H1 (cell line): ENCODE measurements around the gene CENPP. TPM values are rescaled to one million over a fixed set of nuclear protein-coding genes. Genes with fewer than 3 reads are reported as not detected.

ENCODE experiments used
- CTCF ChIA-PET: fragments of 300-600 bp; sonication (Branson Sonifier 250); formaldehyde crosslinking; loops from one replicate; lab custom pipeline; 2021; ENCODE audit not compliant: partially characterized antibody; lab: Charles Lee
- POLR2A ChIA-PET: fragments of 300-600 bp; sonication (Branson Sonifier 250); formaldehyde crosslinking; loops from one replicate; lab custom pipeline; 2021; ENCODE audit warnings: inconsistent platforms; ENCODE audit not compliant: partially characterized antibody; lab: Charles Lee
- DNase-seq, 2 experiments: peaks; one replicate each; pipeline versions ENCODE4 v3.0.0 to v3.0.0-alpha.2; 2010 to 2022; ENCODE audit warnings: low spot score in 2 of 2, low read depth in 1 of 2, mixed read lengths in 1 of 2
- FAIRE-seq: peaks from 2 replicates; lab custom pipeline; 2011; peaks lifted over from hg19 to GRCh38; lab: Jason Lieb, UNC
- H2AFZ ChIP-seq: 2 replicates; pipeline ENCODE4 v1.8.1; 2012; ENCODE audit warnings: low read length, inconsistent platforms
- H2AK5ac ChIP-seq: 2 replicates; pipeline ENCODE4 v1.6.1; 2013; ENCODE audit warnings: low read depth, low read length
- H2BK120ac ChIP-seq: replicated peaks from 2 replicates; pipeline ENCODE3; 2013; ENCODE audit warnings: low read depth, low read length, inconsistent platforms
- H2BK12ac ChIP-seq: 2 replicates; pipeline ENCODE4 v1.6.1; 2013; ENCODE audit warnings: low read depth, low read length
- H2BK15ac ChIP-seq: 2 replicates; pipeline ENCODE4 v1.6.1; 2013; ENCODE audit warnings: low read length
- H2BK20ac ChIP-seq: 2 replicates; pipeline ENCODE4 v1.6.1; 2013; ENCODE audit warnings: low read length
- H2BK5ac ChIP-seq: 2 replicates; pipeline ENCODE4 v1.6.1; 2013; ENCODE audit warnings: low read depth, low read length
- H3K14ac ChIP-seq: 2 replicates; pipeline ENCODE4 v1.6.1; 2013; ENCODE audit warnings: inconsistent platforms; ENCODE audit not compliant: insufficient read length
- H3K18ac ChIP-seq: 2 replicates; pipeline ENCODE4 v1.6.1; 2013; ENCODE audit warnings: low read length; ENCODE audit errors: extremely low read depth
- H3K23ac ChIP-seq: 2 replicates; pipeline ENCODE4 v1.6.1; 2013; ENCODE audit warnings: inconsistent platforms; ENCODE audit not compliant: insufficient read length
- H3K23me2 ChIP-seq: 2 replicates; pipeline ENCODE4 v1.6.1; 2013; ENCODE audit warnings: low read depth, low read length
- H3K27ac ChIP-seq: 2 replicates; pipeline ENCODE4 v1.6.1; 2011; ENCODE audit warnings: low read depth, low read length, inconsistent platforms
- H3K27me3 ChIP-seq, 4 experiments: replicated peaks in 1 of 4; 1 replicate in 1 of 4; 2 replicates in 3 of 4; pipeline versions ENCODE4 v1.6.1 to v1.8.1; 2011 to 2013; ENCODE audit warnings: low read length in 3 of 4, mild to moderate bottlenecking in 3 of 4, inconsistent platforms in 2 of 4, mixed read lengths in 2 of 4, moderate library complexity in 1 of 4; ENCODE audit not compliant: control insufficient read depth in 3 of 4, insufficient read depth in 3 of 4; ENCODE audit errors: extremely low read depth in 1 of 4
- H3K36me3 ChIP-seq, 4 experiments: 2 replicates each; pipeline versions ENCODE4 v1.6.1 to v1.8.1; 2011 to 2013; ENCODE audit warnings: mild to moderate bottlenecking in 4 of 4, low read length in 3 of 4, moderate library complexity in 2 of 4, control low read depth in 1 of 4, inconsistent platforms in 1 of 4; ENCODE audit not compliant: insufficient read depth in 4 of 4, control insufficient read depth in 2 of 4
- H3K4ac ChIP-seq: replicated peaks from 2 replicates; pipeline ENCODE3; 2013; ENCODE audit warnings: low read length, low read depth, mixed read lengths, inconsistent platforms; ENCODE audit not compliant: insufficient read length
- H3K4me1 ChIP-seq, 4 experiments: replicated peaks in 1 of 4; 1 replicate in 1 of 4; 2 replicates in 3 of 4; pipeline versions ENCODE4 v1.6.1 to v1.8.1; 2011 to 2013; ENCODE audit warnings: low read length in 3 of 4, inconsistent platforms in 2 of 4, mixed read lengths in 1 of 4; ENCODE audit not compliant: insufficient read depth in 4 of 4, control insufficient read depth in 3 of 4
- H3K4me2 ChIP-seq, 2 experiments: 2 replicates each; pipeline versions ENCODE4 v1.6.1 to v1.8.1; 2011 to 2013; ENCODE audit warnings: low read depth in 2 of 2, low read length in 2 of 2, control low read depth in 1 of 2, inconsistent platforms in 1 of 2, mild to moderate bottlenecking in 1 of 2; ENCODE audit not compliant: insufficient read depth in 1 of 2
- H3K4me3 ChIP-seq, 4 experiments: fragments of 200-600, 300-600 bp in 1 of 4; sonication (generic), shearing (Covaris generic), sonication (Bioruptor Twin) in 1 of 4; 2 replicates each; pipeline versions ENCODE4 v1.5.1 to v1.8.1; 2011 to 2016; ENCODE audit warnings: low read length in 4 of 4, low read depth in 3 of 4, control low read depth in 2 of 4, inconsistent platforms in 2 of 4, mild to moderate bottlenecking in 2 of 4, mixed read lengths in 1 of 4, moderate library complexity in 1 of 4; ENCODE audit not compliant: insufficient read depth in 2 of 4; ENCODE audit errors: extremely low read depth in 1 of 4
- H3K56ac ChIP-seq: replicated peaks from 2 replicates; pipeline ENCODE3; 2013; ENCODE audit warnings: low read depth, mild to moderate bottlenecking, mixed read lengths, low read length, inconsistent platforms; ENCODE audit not compliant: insufficient read length
- H3K79me1 ChIP-seq: 2 replicates; pipeline ENCODE4 v1.6.1; 2013; ENCODE audit warnings: low read depth, low read length, control low read depth
- H3K79me2 ChIP-seq, 2 experiments: 2 replicates each; pipeline versions ENCODE4 v1.6.1 to v1.8.1; 2012 to 2013; ENCODE audit warnings: low read length in 2 of 2, mild to moderate bottlenecking in 2 of 2, inconsistent platforms in 1 of 2; ENCODE audit not compliant: insufficient read depth in 2 of 2, control insufficient read depth in 1 of 2
- H3K9ac ChIP-seq, 4 experiments: replicated peaks in 1 of 4; 1 replicate in 1 of 4; 2 replicates in 3 of 4; pipeline versions ENCODE4 v1.6.1 to v1.8.1; 2011 to 2013; ENCODE audit warnings: low read depth in 3 of 4, low read length in 3 of 4, control low read depth in 2 of 4, mild to moderate bottlenecking in 2 of 4, moderate library complexity in 2 of 4, inconsistent platforms in 1 of 4; ENCODE audit errors: extremely low read depth in 1 of 4
- H3K9me3 ChIP-seq, 2 experiments: 2 replicates each; pipeline versions ENCODE4 v1.6.1 to v1.8.1; 2012 to 2013; ENCODE audit warnings: mild to moderate bottlenecking in 2 of 2, moderate library complexity in 2 of 2, control low read depth in 1 of 2, inconsistent platforms in 1 of 2, low read depth in 1 of 2, low read length in 1 of 2, mixed read lengths in 1 of 2; ENCODE audit not compliant: insufficient read depth in 2 of 2
- H4K20me1 ChIP-seq, 2 experiments: replicated peaks in 1 of 2; 2 replicates each; pipeline versions ENCODE3 to v1.8.1; 2011 to 2013; ENCODE audit warnings: inconsistent platforms in 2 of 2, low read length in 2 of 2, mild to moderate bottlenecking in 1 of 2; ENCODE audit not compliant: insufficient read depth in 2 of 2, control insufficient read depth in 1 of 2
- H4K5ac ChIP-seq: 2 replicates; pipeline ENCODE4 v1.6.1; 2013; ENCODE audit warnings: low read length, low read depth, mixed read lengths, inconsistent platforms; ENCODE audit not compliant: insufficient read length
- H4K8ac ChIP-seq: 2 replicates; pipeline ENCODE4 v1.8.0; 2013; ENCODE audit warnings: mild to moderate bottlenecking, moderate library complexity, low read length, inconsistent platforms; ENCODE audit not compliant: insufficient read depth; ENCODE audit errors: extremely low read depth
- H4K91ac ChIP-seq: replicated peaks from 2 replicates; pipeline ENCODE3; 2013; ENCODE audit warnings: low read length, mixed read lengths, inconsistent platforms; ENCODE audit not compliant: insufficient read length
- RXRA ChIP-seq: IDR thresholded peaks from 2 replicates; pipeline ENCODE4 v1.6.1; 2011; ENCODE audit warnings: low read depth, mild to moderate bottlenecking, low read length, moderate library complexity; ENCODE audit not compliant: insufficient read depth
- SP1 ChIP-seq: IDR thresholded peaks from 2 replicates; pipeline ENCODE4 v1.6.1; 2011; ENCODE audit warnings: low read depth, low read length
- SRF ChIP-seq: IDR thresholded peaks from 2 replicates; pipeline ENCODE4 v1.6.1; 2011; ENCODE audit warnings: mild to moderate bottlenecking, low read depth, low read length, moderate library complexity
- TAF7 ChIP-seq: optimal IDR thresholded peaks from 2 replicates; pipeline ENCODE3; 2011; ENCODE audit warnings: low read depth, mild to moderate bottlenecking, inconsistent platforms, low read length, moderate library complexity, borderline replicate concordance
- WGBS, 2 experiments: shearing (Covaris generic) in 1 of 2; methylation state at CpG; one replicate each; pipeline versions ENCODE4 v1.1.6 to v1.1.7; 2013 to 2015; ENCODE audit warnings: low lambda C conversion rate in 2 of 2, mixed read lengths in 2 of 2, inconsistent platforms in 1 of 2, low coverage in 1 of 2, missing lambda C conversion rate in 1 of 2; ENCODE audit not compliant: insufficient replicate concordance in 2 of 2, insufficient coverage in 1 of 2, insufficient read length in 1 of 2; ENCODE audit errors: extremely low coverage in 1 of 2, missing lambda C conversion rate in 1 of 2; 5-methylcytosine and 5-hydroxymethylcytosine counted together
- polyA plus RNA-seq, 7 experiments: library from polyadenylated mRNA; depleted of rRNA in 3 of 7; stranded (reverse) in 5 of 7; unstranded in 2 of 7; fragments of >200 nt in 5 of 7; fragments of 200-250 nt in 2 of 7; gene quantifications; 1 replicate in 5 of 7; 2 replicates in 1 of 7; 4 replicates in 1 of 7; pipeline versions ENCODE4 v1.2.1 to v1.2.3, GENCODE V29; 2011 to 2013; ENCODE audit warnings: missing spikeins in 2 of 7, mixed read lengths in 2 of 7
- total RNA-seq: library from RNA; stranded (reverse); fragmentation: NEBNext Ultra II Directional; extraction: Animal tissue kit (Norgen Biotek cat#: 25700); gene quantifications from 2 replicates; pipeline ENCODE4 v1.2.1, GENCODE V29; 2021

Gene CENPP
- total and polyA plus RNA-seq, 2 of the 8 experiments (the other 6 are each of a cell fraction or from before 2014, with no cell fraction given), result 2.7 to 10.8 TPM

- H4K8ac ChIP-seq, result no peak within 1 kb of the TSS; the same call in 1 of the 2 replicates
- H3K4me1 ChIP-seq, result no peaks in the 10 kb centered on the region
- no peak within 1 kb of the TSS for H3K14ac ChIP-seq
- H2BK120ac ChIP-seq, result no peak within 1 kb of the TSS
- no peaks in the 10 kb centered on the region for H3K36me3 ChIP-seq
- no peaks in the 10 kb centered on the region for H3K9me3 ChIP-seq
- H3K79me1 ChIP-seq, result no peaks in the 10 kb centered on the region
- no peak within 1 kb of the TSS for H3K4ac ChIP-seq
- CTCF ChIA-PET, result interaction anchor here (1.2 kb wide), 1 partner anchor 28 kb away, joined by 3 read pairs; no protein-coding TSS in a partner anchor
- POLR2A ChIA-PET, result no interaction called here
- H3K18ac ChIP-seq, result no peak within 1 kb of the TSS
- H3K56ac ChIP-seq, result no peak within 1 kb of the TSS
- no peak within 1 kb of the TSS for H4K91ac ChIP-seq
- H4K20me1 ChIP-seq, result no peaks in the 10 kb centered on the region
- no peak within 1 kb of the TSS for H2BK12ac ChIP-seq
- H2BK15ac ChIP-seq, result no peak within 1 kb of the TSS
- 91% methylated on average over 7 of the region's 7 CpGs; no CpG with 5 or more reads in 1 of the 2 experiments for WGBS, 2 experiments
- no peaks in the 10 kb centered on the region for H3K79me2 ChIP-seq
- no peaks in the 10 kb centered on the region for H3K23me2 ChIP-seq
- H3K4me2 ChIP-seq, result no peak within 1 kb of the TSS
- no peak within 1 kb of the TSS for H4K5ac ChIP-seq
- H3K27me3 ChIP-seq, result no peaks in the 10 kb centered on the region
- no peak within 1 kb of the TSS for H3K9ac ChIP-seq
- no peak within 1 kb of the TSS for H2BK20ac ChIP-seq
- no peak for DNase-seq
- no peak within 1 kb of the TSS for H2BK5ac ChIP-seq
- H2AFZ ChIP-seq, result no peak within 1 kb of the TSS
- no peak within 1 kb of the TSS for H2AK5ac ChIP-seq
- no peak within 1 kb of the TSS for H3K27ac ChIP-seq
- H3K23ac ChIP-seq, result no peak within 1 kb of the TSS
- no peak for FAIRE-seq
- no peak within 1 kb of the TSS for H3K4me3 ChIP-seq
- TF ChIP-seq SP1 (no peak), SRF (no peak), TAF7 (no peak), RXRA (no peak)
Measured at GRCh38 chr9:92535940-92536850, 210.4 kb downstream of the CENPP start, which contains the start of gene ECM2. TSS of gene ECM2 (minus strand) at chr9:92535990. CDS start at chr9:92522866, 13,124 bp downstream.
